ENCODE data around the gene GSTM2. TPM values are rescaled to one million over a fixed set of nuclear protein-coding genes. Genes with fewer than 3 reads are reported as not detected.

Gene GSTM2
- total and polyA plus RNA-seq, 4 donors, result 7.1 to 15.1 (median 7.9) TPM

- TF ChIP-seq HNF4A (conservative IDR thresholded peaks at IDR 0.05) (no peak), HNF4G (IDR thresholded peaks at IDR 0.05) (no peak), REST (IDR thresholded peaks at IDR 0.05) (no peak), RAD21 (IDR thresholded peaks at IDR 0.05) (no peak), SP1 (IDR thresholded peaks at IDR 0.05) (no peak), FOXA1 (IDR thresholded peaks at IDR 0.05) (no peak), CTCF (IDR thresholded peaks at IDR 0.05; ENCODE audit: low read depth, low read length, missing input control) (no peak), EGR1 (IDR thresholded peaks at IDR 0.05; ENCODE audit: low read depth in 2 of 2) (no peak), JUND (IDR thresholded peaks at IDR 0.05) (no peak), GABPA (IDR thresholded peaks at IDR 0.05 in 1 of 2, conservative IDR thresholded peaks at IDR 0.05 in 1 of 2) (no peak)
- H3K9ac ChIP-seq (ENCODE audit: low read depth in 1 of 2, low read length in 2 of 2), result no peak overlapping the region
- H3K4me1 ChIP-seq (ENCODE audit: control insufficient read depth in 4 of 4, insufficient read depth in 4 of 4, low read length in 3 of 4), result peaks cover 5 to 35% (median 27%) of the 10 kb centered on the region in 4 donors
- WGBS, result 83% methylated on average over 32 of the region's 32 CpGs
- DNase-seq (ENCODE audit: low spot score), result no peak
- no peaks in the 10 kb centered on the region for H3K27me3 ChIP-seq (ENCODE audit: control insufficient read depth in 4 of 4, insufficient read depth in 4 of 4, low read length in 3 of 4)
- peaks cover 11 to 48% (median 23%) of the 10 kb centered on the region in 4 donors for H3K36me3 ChIP-seq (ENCODE audit: control insufficient read depth in 4 of 4, insufficient read depth in 3 of 4, low read depth in 1 of 4, low read length in 3 of 4)
- no peak overlapping the region for H3K27ac ChIP-seq (ENCODE audit: low read depth in 1 of 2, low read length in 2 of 2)
- H3K9me3 ChIP-seq (ENCODE audit: control insufficient read depth in 4 of 4, low read length in 3 of 4), result no peaks in the 10 kb centered on the region
- H3K4me3 ChIP-seq (ENCODE audit: low read depth in 1 of 3, low read length in 3 of 3), result no peak overlapping the region
Measured at GRCh38 chr1:109625601-109626560, 42.0 kb upstream of the GSTM2 start.

GRCh38 chr1:109626682-109627408, 41.0 kb upstream of the GSTM2 start:
- WGBS, result 97% methylated on average over 21 of the region's 21 CpGs
- no peak overlapping the region for H3K27ac ChIP-seq (ENCODE audit: low read depth in 1 of 2, low read length in 2 of 2)

More at GRCh38 chr1:109626682-109627408, 41.0 kb upstream of the GSTM2 start:
- Histone ChIP-seq H3K9ac (ENCODE audit: low read depth in 1 of 2, low read length in 2 of 2) (no peak overlapping the region), H3K9me3 (ENCODE audit: control insufficient read depth in 4 of 4, low read length in 3 of 4) (no peaks in the 10 kb centered on the region), H3K4me3 (ENCODE audit: low read depth in 1 of 3, low read length in 3 of 3) (no peak overlapping the region), H3K27me3 (ENCODE audit: control insufficient read depth in 4 of 4, insufficient read depth in 4 of 4, low read length in 3 of 4) (no peaks in the 10 kb centered on the region), H3K36me3 (ENCODE audit: control insufficient read depth in 4 of 4, insufficient read depth in 3 of 4, low read depth in 1 of 4, low read length in 3 of 4) (peaks cover 12 to 58% (median 26%) of the 10 kb centered on the region in 4 donors), H3K4me1 (ENCODE audit: control insufficient read depth in 4 of 4, insufficient read depth in 4 of 4, low read length in 3 of 4) (peaks cover 2 to 26% (median 20%) of the 10 kb centered on the region in 4 donors)
- no peak for DNase-seq (ENCODE audit: low spot score)
- no peak for TF ChIP-seq ZBTB33 (IDR thresholded peaks at IDR 0.05)

Data from liver (tissue), 9 donors.